IMR-90 (cell line): ENCODE measurements around the gene GNAI3. TPM values are rescaled to one million over a fixed set of nuclear protein-coding genes. Genes with fewer than 3 reads are reported as not detected.
A peak's percentile ranks its signal among the peaks of the same experiment; 100 is the strongest.

Source experiments
- ATAC-seq: fragments of 200-7000 bp; cut with Tn5 transposase; 2 replicates; pipeline ENCODE4 v1.9.1; 2020; ENCODE audit warnings: low read depth, mild to moderate bottlenecking, moderate library complexity
- BruUV-seq: library from RNA; stranded (reverse); fragments of 400-500 nt; replicated peaks from 2 replicates; lab custom pipeline; 2021; lab: Mats Ljungman, UMichigan
- CTCF ChIA-PET: fragments of 300-600 bp; formaldehyde crosslinking; extraction: SDS; loops from one replicate; lab custom pipeline; 2021; ENCODE audit warnings: antibody characterized with exemption; lab: Yijun Ruan, JAX
- POLR2A ChIA-PET: fragments of 300-600 bp; sonication (Branson Sonifier 250); formaldehyde crosslinking; loops from one replicate; lab custom pipeline; 2022; ENCODE audit warnings: antibody characterized with exemption; ENCODE audit not compliant: unreplicated experiment; lab: Charles Lee
- DNase-seq: peaks from one replicate; pipeline ENCODE4 v3.0.0; 2013
- H2AFZ ChIP-seq: replicated peaks from 2 replicates; pipeline ENCODE3; 2013; ENCODE audit warnings: low read length, mild to moderate bottlenecking; ENCODE audit not compliant: poor library complexity
- H2AK5ac ChIP-seq: 2 replicates; pipeline ENCODE4 v1.6.1; 2013; ENCODE audit warnings: low read depth, low read length, inconsistent platforms
- H2AK9ac ChIP-seq: replicated peaks from 2 replicates; pipeline ENCODE3; 2013; ENCODE audit warnings: mild to moderate bottlenecking, low read depth, low read length, moderate library complexity; ENCODE audit not compliant: poor library complexity
- H2BK120ac ChIP-seq: 2 replicates; pipeline ENCODE4 v1.6.1; 2013; ENCODE audit warnings: low read depth, low read length, inconsistent platforms
- H2BK15ac ChIP-seq: 3 replicates; pipeline ENCODE4 v1.6.1; 2013; ENCODE audit warnings: low read depth, low read length, inconsistent platforms
- H2BK20ac ChIP-seq: 2 replicates; pipeline ENCODE4 v1.6.1; 2013; ENCODE audit warnings: low read depth, mild to moderate bottlenecking, inconsistent platforms, low read length, moderate library complexity
- H2BK5ac ChIP-seq: 2 replicates; pipeline ENCODE4 v1.6.1; 2013; ENCODE audit warnings: mild to moderate bottlenecking, low read depth, low read length, inconsistent platforms; ENCODE audit not compliant: poor library complexity, severe bottlenecking
- H3K14ac ChIP-seq: replicated peaks from 2 replicates; pipeline ENCODE4 v1.6.1; 2013; ENCODE audit warnings: low read depth, low read length, inconsistent platforms
- H3K18ac ChIP-seq: 2 replicates; pipeline ENCODE4 v1.6.1; 2013; ENCODE audit warnings: low read depth, low read length, control low read depth
- H3K23ac ChIP-seq: 2 replicates; pipeline ENCODE4 v1.6.1; 2013; ENCODE audit warnings: low read depth, low read length, inconsistent platforms
- H3K27ac ChIP-seq: 2 replicates; pipeline ENCODE4 v1.5.1; 2013; ENCODE audit warnings: mild to moderate bottlenecking, control low read depth, low read length; ENCODE audit not compliant: insufficient read depth
- H3K27me3 ChIP-seq: 2 replicates; pipeline ENCODE4 v1.6.1; 2013; ENCODE audit warnings: low read length; ENCODE audit not compliant: control insufficient read depth, insufficient read depth
- H3K36me3 ChIP-seq: 2 replicates; pipeline ENCODE4 v1.6.1; 2013; ENCODE audit warnings: low read length, mixed read lengths; ENCODE audit not compliant: control insufficient read depth, insufficient read depth
- H3K4ac ChIP-seq: 2 replicates; pipeline ENCODE4 v1.6.1; 2013; ENCODE audit warnings: low read depth, low read length, inconsistent platforms
- H3K4me1 ChIP-seq: 2 replicates; pipeline ENCODE4 v1.6.1; 2013; ENCODE audit warnings: low read length, mixed read lengths; ENCODE audit not compliant: control insufficient read depth, insufficient read depth
- H3K4me2 ChIP-seq: 2 replicates; pipeline ENCODE4 v1.6.1; 2013; ENCODE audit warnings: low read depth, mild to moderate bottlenecking, control low read depth, low read length, moderate library complexity
- H3K4me3 ChIP-seq: 2 replicates; pipeline ENCODE4 v1.5.1; 2013; ENCODE audit warnings: low read depth, mild to moderate bottlenecking, control low read depth, low read length, moderate library complexity; ENCODE audit not compliant: insufficient read depth
- H3K56ac ChIP-seq: 2 replicates; pipeline ENCODE4 v1.6.1; 2013; ENCODE audit warnings: low read length, inconsistent platforms; ENCODE audit not compliant: insufficient read depth; ENCODE audit errors: extremely low read depth
- H3K79me1 ChIP-seq, 2 experiments: 2 replicates each; pipeline ENCODE4 v1.6.1; 2013; ENCODE audit warnings: low read length in 2 of 2, inconsistent platforms in 1 of 2, low read depth in 1 of 2
- H3K9ac ChIP-seq: 2 replicates; pipeline ENCODE4 v1.6.1; 2013; ENCODE audit warnings: low read depth, low read length, control low read depth
- H3K9me1 ChIP-seq: 2 replicates; pipeline ENCODE4 v1.6.1; 2013; ENCODE audit warnings: low read length, inconsistent platforms; ENCODE audit not compliant: insufficient read depth
- H3K9me3 ChIP-seq: 2 replicates; pipeline ENCODE4 v1.6.1; 2013; ENCODE audit warnings: low read length; ENCODE audit not compliant: control insufficient read depth, insufficient read depth
- H4K20me1 ChIP-seq: 2 replicates; pipeline ENCODE4 v1.6.1; 2013; ENCODE audit warnings: low read length, inconsistent platforms; ENCODE audit not compliant: insufficient read depth
- H4K5ac ChIP-seq: 2 replicates; pipeline ENCODE4 v1.6.1; 2013; ENCODE audit warnings: mild to moderate bottlenecking, low read depth, low read length, control low read depth
- H4K8ac ChIP-seq, 2 experiments: 2 replicates each; pipeline ENCODE4 v1.6.1; 2013; ENCODE audit warnings: low read depth in 2 of 2, low read length in 2 of 2, control low read depth in 1 of 2, inconsistent platforms in 1 of 2
- H4K91ac ChIP-seq: 2 replicates; pipeline ENCODE4 v1.6.1; 2013; ENCODE audit warnings: low read depth, low read length, inconsistent platforms; ENCODE audit not compliant: insufficient read depth
- POLR2A ChIP-seq: IDR thresholded peaks from 2 replicates; pipeline ENCODE4 v1.6.1; 2012; ENCODE audit warnings: mild to moderate bottlenecking, low read depth, low read length
- WGBS, 2 experiments: methylation state at CpG; one replicate each; pipeline versions ENCODE4 v1.1.5 to v1.1.7; 2013; ENCODE audit warnings: missing lambda C conversion rate in 2 of 2; ENCODE audit not compliant: insufficient read length in 1 of 2; ENCODE audit errors: extremely low coverage in 2 of 2; 5-methylcytosine and 5-hydroxymethylcytosine counted together
- dilution Hi-C: fragments of 300-500 bp; cut with HindIII; formaldehyde crosslinking; loops from one replicate; pipeline ENCODE4 v1.14.3; 2018; ENCODE audit warnings: low sequenced_read_pairs; ENCODE audit not compliant: unreplicated experiment
- in situ Hi-C: fragments of 300-500 bp; cut with MboI; formaldehyde crosslinking; loops from 3 replicates; pipeline ENCODE4 v1.14.3; 2019; ENCODE audit warnings: low sequenced_read_pairs, inconsistent platforms, mixed read lengths
- intact Hi-C: fragments of 100-400 bp; cut with micrococcal nuclease; formaldehyde crosslinking; loops from 2 replicates; pipeline ENCODE4 v1.10.0; 2022
- polyA plus RNA-seq, 3 experiments: library from polyadenylated mRNA; depleted of rRNA; stranded (reverse); fragments of >200 nt; gene quantifications; 2 replicates each; pipeline ENCODE4 v1.2.3, GENCODE V29; 2012; ENCODE audit warnings: low replicate concordance in 1 of 3
- total RNA-seq: library from RNA; depleted of rRNA; stranded (reverse); fragments of >200 nt; gene quantifications from 2 replicates; pipeline ENCODE4 v1.2.3, GENCODE V29; 2012
- TF ChIP-seq, protein P1 (sequence below): fragments of 150-350 bp; IDR thresholded peaks from 2 replicates; pipeline ENCODE4 v1.6.1; 2016; ENCODE audit warnings: low read depth, mild to moderate bottlenecking, low read length, moderate library complexity, borderline replicate concordance

GNAI3 gene
- total and polyA plus RNA-seq, 2 of the 4 experiments (the other 2 are of a cell fraction) = 5.9 to 14.9 TPM

GRCh38 chr1:109547463-109548320, 723 bp upstream of the GNAI3 start:
- dilution Hi-C loops = no loop called here
- Histone ChIP-seq H3K36me3 (no peaks in the 10 kb centered on the region), H4K8ac (peak overlapping the region; percentile 79 to 95), H2BK20ac (no peak overlapping the region), H3K27ac (peak overlapping the region; percentile 87), H4K5ac (peak overlapping the region; percentile 61), H2AK5ac (peak overlapping the region; percentile 56), H3K4ac (peak overlapping the region; percentile 96), H2BK120ac (peak overlapping the region; percentile 66; the same call in 1 of the 2 replicates), H3K4me1 (peaks cover 4% of the 10 kb centered on the region), H3K9me1 (no peaks in the 10 kb centered on the region), H3K9ac (peak overlapping the region; percentile 87), H2AK9ac (peak overlapping the region; percentile 96), H3K23ac (peak overlapping the region; percentile 95), H3K4me2 (peak overlapping the region; percentile 97), H3K27me3 (no peaks in the 10 kb centered on the region), H3K79me1 (peaks cover 10 to 21% of the 10 kb centered on the region in 2 experiments), H3K18ac (peak overlapping the region; percentile 16), H3K56ac (peak overlapping the region; percentile 81), H2BK15ac (no peak overlapping the region; the same call in 2 of the 3 replicates), H2BK5ac (peak overlapping the region; percentile 92), H4K20me1 (peaks cover 36% of the 10 kb centered on the region; the same call in 1 of the 2 replicates), H4K91ac (peak overlapping the region; percentile 89), H2AFZ (peak overlapping the region; percentile 97), H3K4me3 (peak overlapping the region; percentile 66), H3K14ac (peak overlapping the region; percentile 97), H3K9me3 (no peaks in the 10 kb centered on the region)
- intact Hi-C loops = loop anchor here (2.0 to 5.0 kb wide), 3 partner anchors 73 to 455 kb away; partner anchors contain the start of gene CSF1
- ChIA-PET POLR2A (interaction anchor here (1.1 to 1.5 kb wide), 4 partner anchors 8 to 80 kb away, joined by 4 to 5 read pairs (median 4); partner anchors contain the start of genes AMPD2, GNAT2 and GPR61), CTCF (interaction anchor here (1.0 to 2.3 kb wide), 4 partner anchors 54 to 92 kb away, joined by 3 to 30 read pairs (median 12); partner anchors contain the start of gene CYB561D1)
- in situ Hi-C loops = loop anchor here (5.0 kb wide), 3 partner anchors 75 to 440 kb away; no protein-coding TSS in a partner anchor
- DNase-seq (peak; percentile 26), ATAC-seq (peak; percentile 19)
- TSS peak; percentile 96 for BruUV-seq
- 0% methylated on average over 1 of the region's 22 CpGs; no CpG with 5 or more reads in 1 of the 2 experiments for WGBS, 2 experiments
- TF ChIP-seq POLR2A = peak; percentile 57
- TF ChIP-seq, protein P1, sequence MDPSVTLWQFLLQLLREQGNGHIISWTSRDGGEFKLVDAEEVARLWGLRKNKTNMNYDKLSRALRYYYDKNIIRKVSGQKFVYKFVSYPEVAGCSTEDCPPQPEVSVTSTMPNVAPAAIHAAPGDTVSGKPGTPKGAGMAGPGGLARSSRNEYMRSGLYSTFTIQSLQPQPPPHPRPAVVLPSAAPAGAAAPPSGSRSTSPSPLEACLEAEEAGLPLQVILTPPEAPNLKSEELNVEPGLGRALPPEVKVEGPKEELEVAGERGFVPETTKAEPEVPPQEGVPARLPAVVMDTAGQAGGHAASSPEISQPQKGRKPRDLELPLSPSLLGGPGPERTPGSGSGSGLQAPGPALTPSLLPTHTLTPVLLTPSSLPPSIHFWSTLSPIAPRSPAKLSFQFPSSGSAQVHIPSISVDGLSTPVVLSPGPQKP = no peak
